ENCODE measurements around the gene MACROD2. TPM values are rescaled to one million over a fixed set of nuclear protein-coding genes. Genes with fewer than 3 reads are reported as not detected.
A peak's percentile ranks its signal among the peaks of the same experiment; 100 is the strongest.

The MACROD2 gene
- polyA plus RNA-seq, 2 of the 4 experiments (the other 2 are of a cell fraction): 0.96 to 1.3 TPM

DNA sequence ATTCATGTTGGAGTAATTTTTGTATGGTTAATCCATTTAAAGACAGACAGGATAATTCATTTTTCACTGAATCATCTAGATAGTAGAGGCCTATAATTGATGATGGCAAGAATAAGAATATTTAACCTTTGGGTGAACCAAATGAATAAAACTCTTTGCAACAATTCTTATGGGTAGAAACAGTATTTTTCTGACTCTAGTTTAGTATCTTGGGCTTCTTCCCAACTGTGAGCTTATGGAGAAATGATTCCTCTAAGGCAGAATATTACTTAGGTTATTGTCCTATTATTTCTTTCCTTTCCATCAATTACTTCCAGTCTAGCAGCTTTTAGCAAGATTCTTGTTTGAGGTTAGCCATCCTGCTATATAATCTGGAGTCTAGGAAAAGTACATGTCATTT is 1077.0 kb downstream of the MACROD2 start:
- ATAC-seq (no peak), FAIRE-seq (peak; percentile 70), DNase-seq (ENCODE audit: low read depth in 1 of 2, low spot score in 1 of 2) (no peak)
- TF ChIP-seq RAD21 (conservative IDR thresholded peaks at IDR 0.05 in 1 of 2, IDR thresholded peaks at IDR 0.05 in 1 of 2) (no peak), TP53 (CRISPR knock-in tag; IDR thresholded peaks at IDR 0.05) (no peak), RCOR1 (IDR thresholded peaks at IDR 0.05; ENCODE audit: low read depth, low read length) (no peak), HOXB13 (CRISPR knock-in tag; IDR thresholded peaks at IDR 0.05; ENCODE audit: low read depth) (no peak)
- TF ChIP-seq, protein P1, sequence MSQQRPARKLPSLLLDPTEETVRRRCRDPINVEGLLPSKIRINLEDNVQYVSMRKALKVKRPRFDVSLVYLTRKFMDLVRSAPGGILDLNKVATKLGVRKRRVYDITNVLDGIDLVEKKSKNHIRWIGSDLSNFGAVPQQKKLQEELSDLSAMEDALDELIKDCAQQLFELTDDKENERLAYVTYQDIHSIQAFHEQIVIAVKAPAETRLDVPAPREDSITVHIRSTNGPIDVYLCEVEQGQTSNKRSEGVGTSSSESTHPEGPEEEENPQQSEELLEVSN (IDR thresholded peaks at IDR 0.05; ENCODE audit: borderline replicate concordance, low read depth): no peak
- TF ChIP-seq, protein P2, sequence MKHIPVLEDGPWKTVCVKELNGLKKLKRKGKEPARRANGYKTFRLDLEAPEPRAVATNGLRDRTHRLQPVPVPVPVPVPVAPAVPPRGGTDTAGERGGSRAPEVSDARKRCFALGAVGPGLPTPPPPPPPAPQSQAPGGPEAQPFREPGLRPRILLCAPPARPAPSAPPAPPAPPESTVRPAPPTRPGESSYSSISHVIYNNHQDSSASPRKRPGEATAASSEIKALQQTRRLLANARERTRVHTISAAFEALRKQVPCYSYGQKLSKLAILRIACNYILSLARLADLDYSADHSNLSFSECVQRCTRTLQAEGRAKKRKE (CRISPR knock-in tag; IDR thresholded peaks at IDR 0.05; ENCODE audit: low read depth): no peak
- ChIA-PET CTCF (no interaction called here), POLR2A (no interaction called here)
- Histone ChIP-seq H3K4me2 (no peak overlapping the region), H3K4me1 (no peaks in the 10 kb centered on the region), H3K4me3 (no peak overlapping the region), H3K27ac (no peak overlapping the region), H3K9me3 (no peaks in the 10 kb centered on the region)

DNA sequence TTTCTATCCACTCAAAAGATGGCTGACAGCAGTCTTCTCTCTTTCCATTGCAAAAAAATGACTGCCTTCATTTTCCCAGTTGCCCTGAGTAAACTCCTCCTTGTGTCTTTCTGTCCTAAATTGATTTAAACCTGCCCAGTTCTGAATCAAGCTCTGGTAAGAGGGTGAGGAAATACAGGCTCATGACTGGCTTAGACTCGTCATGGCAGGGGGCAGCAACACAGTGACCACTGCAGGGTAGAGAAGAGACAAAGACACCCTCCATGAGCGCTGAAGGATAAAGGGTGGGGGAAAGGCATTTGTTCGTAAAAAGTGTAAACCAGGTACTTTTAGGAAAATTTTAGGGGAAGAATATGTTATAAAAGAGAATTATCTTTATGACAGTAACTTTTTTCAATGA is 1080.3 kb downstream of the MACROD2 start:
- H3K4me3 ChIP-seq: no peak overlapping the region
- DNase-seq (ENCODE audit: low read depth in 1 of 2, low spot score in 1 of 2): no peak
- no peak overlapping the region for H3K4me2 ChIP-seq
- FAIRE-seq: no peak
- no peak for ATAC-seq
- no peak overlapping the region for H3K27ac ChIP-seq
- WGBS (ENCODE audit: missing lambda C conversion rate): 74% methylated on average over 3 of the region's 3 CpGs
- TF ChIP-seq, protein P3, sequence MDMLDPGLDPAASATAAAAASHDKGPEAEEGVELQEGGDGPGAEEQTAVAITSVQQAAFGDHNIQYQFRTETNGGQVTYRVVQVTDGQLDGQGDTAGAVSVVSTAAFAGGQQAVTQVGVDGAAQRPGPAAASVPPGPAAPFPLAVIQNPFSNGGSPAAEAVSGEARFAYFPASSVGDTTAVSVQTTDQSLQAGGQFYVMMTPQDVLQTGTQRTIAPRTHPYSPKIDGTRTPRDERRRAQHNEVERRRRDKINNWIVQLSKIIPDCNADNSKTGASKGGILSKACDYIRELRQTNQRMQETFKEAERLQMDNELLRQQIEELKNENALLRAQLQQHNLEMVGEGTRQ (IDR thresholded peaks at IDR 0.05): no peak
- TF ChIP-seq ZNF302 (CRISPR knock-in tag; IDR thresholded peaks at IDR 0.05) (no peak), ESRRA (IDR thresholded peaks at IDR 0.05; ENCODE audit: borderline replicate concordance, low read length) (no peak), POLR2AphosphoS2 (conservative IDR thresholded peaks at IDR 0.05; ENCODE audit: low read length) (no peak), RARB (CRISPR knock-in tag; IDR thresholded peaks at IDR 0.05) (no peak), RCOR1 (IDR thresholded peaks at IDR 0.05; ENCODE audit: low read depth, low read length) (no peak), CEBPB (IDR thresholded peaks at IDR 0.05) (no peak), EHMT2 (IDR thresholded peaks at IDR 0.05; ENCODE audit: low read depth) (no peak), BHLHE40 (IDR thresholded peaks at IDR 0.05; ENCODE audit: low read depth, low read length) (no peak), HOXB13 (CRISPR knock-in tag; IDR thresholded peaks at IDR 0.05; ENCODE audit: low read depth) (no peak), ZFP36 (IDR thresholded peaks at IDR 0.05; ENCODE audit: borderline replicate concordance, partially characterized antibody) (no peak), TFCP2L1 (CRISPR knock-in tag; IDR thresholded peaks at IDR 0.05) (no peak)
- TF ChIP-seq, protein P4, sequence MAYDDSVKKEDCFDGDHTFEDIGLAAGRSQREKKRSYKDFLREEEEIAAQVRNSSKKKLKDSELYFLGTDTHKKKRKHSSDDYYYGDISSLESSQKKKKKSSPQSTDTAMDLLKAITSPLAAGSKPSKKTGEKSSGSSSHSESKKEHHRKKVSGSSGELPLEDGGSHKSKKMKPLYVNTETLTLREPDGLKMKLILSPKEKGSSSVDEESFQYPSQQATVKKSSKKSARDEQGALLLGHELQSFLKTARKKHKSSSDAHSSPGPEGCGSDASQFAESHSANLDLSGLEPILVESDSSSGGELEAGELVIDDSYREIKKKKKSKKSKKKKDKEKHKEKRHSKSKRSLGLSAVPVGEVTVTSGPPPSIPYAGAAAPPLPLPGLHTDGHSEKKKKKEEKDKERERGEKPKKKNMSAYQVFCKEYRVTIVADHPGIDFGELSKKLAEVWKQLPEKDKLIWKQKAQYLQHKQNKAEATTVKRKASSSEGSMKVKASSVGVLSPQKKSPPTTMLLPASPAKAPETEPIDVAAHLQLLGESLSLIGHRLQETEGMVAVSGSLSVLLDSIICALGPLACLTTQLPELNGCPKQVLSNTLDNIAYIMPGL (CRISPR knock-in tag; IDR thresholded peaks at IDR 0.05; ENCODE audit: borderline replicate concordance): no peak
- TF ChIP-seq, protein P5, sequence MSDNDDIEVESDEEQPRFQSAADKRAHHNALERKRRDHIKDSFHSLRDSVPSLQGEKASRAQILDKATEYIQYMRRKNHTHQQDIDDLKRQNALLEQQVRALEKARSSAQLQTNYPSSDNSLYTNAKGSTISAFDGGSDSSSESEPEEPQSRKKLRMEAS (IDR thresholded peaks at IDR 0.05): no peak
- ChIA-PET CTCF (no interaction called here), POLR2A (no interaction called here)
- H3K4me1 ChIP-seq: no peaks in the 10 kb centered on the region
- no peaks in the 10 kb centered on the region for H3K9me3 ChIP-seq

DNA sequence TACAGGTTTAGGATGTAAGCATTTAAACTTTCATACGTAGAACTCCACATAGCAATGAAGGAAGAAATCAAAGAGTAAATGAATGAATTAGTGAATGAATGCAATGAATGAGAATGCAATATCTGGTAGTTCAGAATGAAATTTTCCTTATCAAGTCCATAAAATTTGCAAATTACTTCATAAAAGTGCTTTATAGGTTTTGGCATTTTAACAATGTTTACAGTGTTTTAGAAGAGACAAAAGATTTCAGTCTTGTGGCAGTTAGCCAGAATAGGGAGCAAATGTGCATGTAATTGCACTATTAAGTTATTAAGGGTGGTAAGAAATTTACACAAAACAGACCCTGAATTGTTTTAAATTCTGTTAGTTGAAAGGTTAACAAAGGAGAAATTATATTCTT is 1081.5 kb downstream of the MACROD2 start:
- WGBS (ENCODE audit: missing lambda C conversion rate): 89% methylated on average over 1 of the region's 1 CpG
- no peaks in the 10 kb centered on the region for H3K9me3 ChIP-seq
- TF ChIP-seq KDM5A (IDR thresholded peaks at IDR 0.05) (no peak), ESRRA (IDR thresholded peaks at IDR 0.05; ENCODE audit: borderline replicate concordance, low read length) (no peak), MYC (IDR thresholded peaks at IDR 0.05; ENCODE audit: borderline replicate concordance, low read length) (no peak), EP300 (IDR thresholded peaks at IDR 0.05) (no peak), SREBF2 (IDR thresholded peaks at IDR 0.05) (no peak), TFCP2L1 (CRISPR knock-in tag; IDR thresholded peaks at IDR 0.05) (no peak), RARB (CRISPR knock-in tag; IDR thresholded peaks at IDR 0.05) (no peak)
- TF ChIP-seq, protein P6, sequence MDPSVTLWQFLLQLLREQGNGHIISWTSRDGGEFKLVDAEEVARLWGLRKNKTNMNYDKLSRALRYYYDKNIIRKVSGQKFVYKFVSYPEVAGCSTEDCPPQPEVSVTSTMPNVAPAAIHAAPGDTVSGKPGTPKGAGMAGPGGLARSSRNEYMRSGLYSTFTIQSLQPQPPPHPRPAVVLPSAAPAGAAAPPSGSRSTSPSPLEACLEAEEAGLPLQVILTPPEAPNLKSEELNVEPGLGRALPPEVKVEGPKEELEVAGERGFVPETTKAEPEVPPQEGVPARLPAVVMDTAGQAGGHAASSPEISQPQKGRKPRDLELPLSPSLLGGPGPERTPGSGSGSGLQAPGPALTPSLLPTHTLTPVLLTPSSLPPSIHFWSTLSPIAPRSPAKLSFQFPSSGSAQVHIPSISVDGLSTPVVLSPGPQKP (IDR thresholded peaks at IDR 0.05; ENCODE audit: low read depth, low read length): no peak
- TF ChIP-seq, protein P1 (IDR thresholded peaks at IDR 0.05; ENCODE audit: borderline replicate concordance, low read depth): no peak
- no peaks in the 10 kb centered on the region for H3K4me1 ChIP-seq
- no peak for DNase-seq (ENCODE audit: low read depth in 1 of 2, low spot score in 1 of 2)
- FAIRE-seq: peak; percentile 95
- H3K27ac ChIP-seq: no peak overlapping the region
- no peak overlapping the region for H3K4me2 ChIP-seq
- H3K4me3 ChIP-seq: no peak overlapping the region
- ATAC-seq: no peak
- ChIA-PET CTCF (no interaction called here), POLR2A (no interaction called here)

Data from A549 (cell line).